Measurements from ENCODE around the gene CALCA. TPM values are rescaled to one million over a fixed set of nuclear protein-coding genes. Genes with fewer than 3 reads are reported as not detected.
"Not testable (repeated sequence)": the region's sequence is repeated elsewhere in the genome, so short reads cannot be mapped to it uniquely, and the experiment has no call there.

CALCA gene
- total and polyA plus RNA-seq, 2 experiments from 2014 or later: 1.9 to 2.5 TPM

DNA sequence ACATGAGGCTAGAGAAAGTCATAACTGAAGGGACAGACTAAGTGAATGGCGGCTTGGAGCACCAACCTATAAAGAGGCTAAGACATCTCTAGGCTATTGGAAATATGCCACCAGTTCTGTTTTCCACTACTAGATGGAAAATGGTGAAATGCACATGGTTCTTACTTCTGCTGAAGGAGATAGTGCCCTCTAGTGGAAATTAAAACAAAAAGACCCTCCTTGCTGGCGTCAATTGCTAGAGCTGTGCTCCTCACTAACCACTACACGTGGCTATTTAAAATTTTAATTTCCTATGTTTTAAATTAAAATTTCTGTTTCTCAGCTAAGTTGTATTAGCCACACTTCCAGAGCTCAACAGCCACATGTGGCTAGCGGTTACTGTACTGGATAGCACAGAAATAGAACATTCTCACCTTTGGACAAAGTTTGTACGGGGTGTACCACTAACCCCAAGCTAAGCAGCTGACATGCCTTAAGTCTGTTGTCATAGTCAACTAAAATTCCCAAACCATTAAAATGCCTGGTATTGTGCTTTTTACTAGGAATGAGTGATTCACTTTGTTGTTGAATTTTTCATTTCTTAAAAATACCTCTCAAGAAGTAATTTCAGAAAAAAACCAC, 34.1 kb upstream of the CALCA start:
- Histone ChIP-seq H3K27ac (ENCODE audit: low read depth) (no peak overlapping the region), H3K4me3 (no peak overlapping the region), H3F3A (replicated peaks; ENCODE audit: low read depth) (no peaks in the 10 kb centered on the region), H3K36me3 (ENCODE audit: insufficient read depth) (no peaks in the 10 kb centered on the region), H3K4me1 (ENCODE audit: insufficient read depth) (no peaks in the 10 kb centered on the region), H3K9me2 (ENCODE audit: insufficient read depth) (no peaks in the 10 kb centered on the region), H2AFZ (no peak overlapping the region), H4K20me1 (replicated peaks; ENCODE audit: insufficient read depth) (no peaks in the 10 kb centered on the region), H3K79me2 (replicated peaks; ENCODE audit: insufficient read depth) (no peaks in the 10 kb centered on the region), H3K27me3 (ENCODE audit: insufficient read depth) (no peaks in the 10 kb centered on the region), H3K4me2 (no peak overlapping the region)
- H3K27me3 Mint-ChIP-seq (ENCODE audit: insufficient read depth, low read depth, poor library complexity): peaks cover 1% of the 10 kb centered on the region
- no peak overlapping the region for H3K27ac Mint-ChIP-seq
- peak; percentile 84 for DNase-seq (ENCODE audit: low spot score)
- no peak for TF ChIP-seq STAT1 (IDR thresholded peaks at IDR 0.05; ENCODE audit: unreplicated experiment)
- TF ChIP-seq, protein P1, sequence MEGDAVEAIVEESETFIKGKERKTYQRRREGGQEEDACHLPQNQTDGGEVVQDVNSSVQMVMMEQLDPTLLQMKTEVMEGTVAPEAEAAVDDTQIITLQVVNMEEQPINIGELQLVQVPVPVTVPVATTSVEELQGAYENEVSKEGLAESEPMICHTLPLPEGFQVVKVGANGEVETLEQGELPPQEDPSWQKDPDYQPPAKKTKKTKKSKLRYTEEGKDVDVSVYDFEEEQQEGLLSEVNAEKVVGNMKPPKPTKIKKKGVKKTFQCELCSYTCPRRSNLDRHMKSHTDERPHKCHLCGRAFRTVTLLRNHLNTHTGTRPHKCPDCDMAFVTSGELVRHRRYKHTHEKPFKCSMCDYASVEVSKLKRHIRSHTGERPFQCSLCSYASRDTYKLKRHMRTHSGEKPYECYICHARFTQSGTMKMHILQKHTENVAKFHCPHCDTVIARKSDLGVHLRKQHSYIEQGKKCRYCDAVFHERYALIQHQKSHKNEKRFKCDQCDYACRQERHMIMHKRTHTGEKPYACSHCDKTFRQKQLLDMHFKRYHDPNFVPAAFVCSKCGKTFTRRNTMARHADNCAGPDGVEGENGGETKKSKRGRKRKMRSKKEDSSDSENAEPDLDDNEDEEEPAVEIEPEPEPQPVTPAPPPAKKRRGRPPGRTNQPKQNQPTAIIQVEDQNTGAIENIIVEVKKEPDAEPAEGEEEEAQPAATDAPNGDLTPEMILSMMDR (conservative IDR thresholded peaks at IDR 0.05; ENCODE audit: low read depth in 2 of 2): peak; percentile 74 to 78
- TF ChIP-seq ZNF331 (CRISPR knock-in tag; IDR thresholded peaks at IDR 0.05; ENCODE audit: low read depth): no peak
- H3K36me3 Mint-ChIP-seq (ENCODE audit: low read depth): no peaks in the 10 kb centered on the region
- no peaks in the 10 kb centered on the region for H3K4me1 Mint-ChIP-seq
- no peaks in the 10 kb centered on the region; the same call in 2 of the 3 replicates for H3K9me3 Mint-ChIP-seq
- no peak overlapping the region for H3K4me3 Mint-ChIP-seq
- peak; percentile 80 for ATAC-seq

GRCh38 chr11:14988133-14988532, 16.0 kb upstream of the CALCA start:
- ATAC-seq; H3K4me3 Mint-ChIP-seq; H3F3A ChIP-seq (replicated peaks; ENCODE audit: low read depth); H3K27me3 Mint-ChIP-seq (ENCODE audit: insufficient read depth, low read depth, poor library complexity); H3K4me2 ChIP-seq; DNase-seq (ENCODE audit: low spot score); H3K36me3 Mint-ChIP-seq (ENCODE audit: low read depth); H3K79me2 ChIP-seq (replicated peaks; ENCODE audit: insufficient read depth); H3K27ac ChIP-seq (ENCODE audit: low read depth); H3K36me3 ChIP-seq (ENCODE audit: insufficient read depth); H3K4me3 ChIP-seq; H4K20me1 ChIP-seq (replicated peaks; ENCODE audit: insufficient read depth); H3K27ac Mint-ChIP-seq; H3K4me1 Mint-ChIP-seq; H3K9me3 Mint-ChIP-seq; H2AFZ ChIP-seq; H3K27me3 ChIP-seq (ENCODE audit: insufficient read depth); H3K9me2 ChIP-seq (ENCODE audit: insufficient read depth); H3K4me1 ChIP-seq (ENCODE audit: insufficient read depth): not testable (repeated sequence)

GRCh38 chr11:14981507-14981906, 9.4 kb upstream of the CALCA start:
- no peaks in the 10 kb centered on the region for H3K36me3 Mint-ChIP-seq (ENCODE audit: low read depth)
- DNase-seq (ENCODE audit: low spot score) (no peak), ATAC-seq (no peak)
- Histone ChIP-seq H3K4me3 (no peak overlapping the region), H3K79me2 (replicated peaks; ENCODE audit: insufficient read depth) (no peaks in the 10 kb centered on the region), H3K27me3 (ENCODE audit: insufficient read depth) (peaks cover 33% of the 10 kb centered on the region), H4K20me1 (replicated peaks; ENCODE audit: insufficient read depth) (peaks cover 4% of the 10 kb centered on the region; the same call in 1 of the 2 replicates), H2AFZ (no peak overlapping the region), H3K9me2 (ENCODE audit: insufficient read depth) (peaks cover 13% of the 10 kb centered on the region; the same call in 1 of the 2 replicates), H3F3A (replicated peaks; ENCODE audit: low read depth) (no peaks in the 10 kb centered on the region), H3K4me2 (no peak overlapping the region), H3K36me3 (ENCODE audit: insufficient read depth) (no peaks in the 10 kb centered on the region), H3K4me1 (ENCODE audit: insufficient read depth) (peaks cover 12% of the 10 kb centered on the region), H3K27ac (ENCODE audit: low read depth) (no peak overlapping the region)
- H3K9me3 Mint-ChIP-seq: no peaks in the 10 kb centered on the region
- peaks cover 2% of the 10 kb centered on the region for H3K27me3 Mint-ChIP-seq (ENCODE audit: insufficient read depth, low read depth, poor library complexity)
- H3K27ac Mint-ChIP-seq: no peak overlapping the region
- H3K4me1 Mint-ChIP-seq: peaks cover 13% of the 10 kb centered on the region
- no peak overlapping the region for H3K4me3 Mint-ChIP-seq
- TF ChIP-seq ZNF331 (CRISPR knock-in tag; IDR thresholded peaks at IDR 0.05; ENCODE audit: low read depth) (no peak), EZH2 (IDR thresholded peaks at IDR 0.05; ENCODE audit: low read depth, unreplicated experiment) (no peak), ZNF114 (CRISPR knock-in tag; IDR thresholded peaks at IDR 0.05) (no peak), CREB1 (CRISPR knock-in tag; IDR thresholded peaks at IDR 0.05; ENCODE audit: low read depth) (no peak), ZNF462 (CRISPR knock-in tag; IDR thresholded peaks at IDR 0.05) (no peak), POLR2AphosphoS5 (IDR thresholded peaks at IDR 0.05; ENCODE audit: low read depth) (no peak)
